Suprapubic skin (tissue), 4 donors: ENCODE data around the gene SMC5. TPM values are rescaled to one million over a fixed set of nuclear protein-coding genes. Genes with fewer than 3 reads are reported as not detected.

Experiments
- DNase-seq, 2 donors: peaks; one replicate each; pipeline ENCODE4 v3.0.0-alpha.2; 2019; ENCODE audit warnings: low spot score in 2 of 2
- H3K27ac ChIP-seq: fragments of 200-600 bp; sonication (generic); one replicate; pipeline ENCODE4 v1.5.1; 2019
- H3K27me3 ChIP-seq: fragments of 200-600 bp; sonication (generic); one replicate; pipeline ENCODE4 v1.5.1; 2019
- H3K36me3 ChIP-seq: fragments of 200-600 bp; sonication (generic); one replicate; pipeline ENCODE4 v1.5.1; 2019
- H3K4me1 ChIP-seq: fragments of 200-600 bp; sonication (generic); one replicate; pipeline ENCODE4 v1.5.1; 2019
- H3K4me3 ChIP-seq: fragments of 200-600 bp; sonication (generic); one replicate; pipeline ENCODE4 v1.5.1; 2019; ENCODE audit warnings: mild to moderate bottlenecking
- H3K9me3 ChIP-seq: fragments of 200-600 bp; sonication (generic); one replicate; pipeline ENCODE4 v1.5.1; 2019
- EP300 ChIP-seq: sonication (generic); formaldehyde crosslinking; IDR thresholded peaks from one replicate; pipeline ENCODE4 v1.6.1; 2017; ENCODE audit warnings: antibody characterized with exemption
- POLR2A ChIP-seq, 2 donors: fragments of 450-650 bp; IDR thresholded peaks; one replicate each; pipeline ENCODE4 v1.6.1; 2017; ENCODE audit warnings: antibody characterized with exemption in 2 of 2, mild to moderate bottlenecking in 2 of 2, moderate library complexity in 2 of 2
- POLR2AphosphoS5 ChIP-seq, 3 donors: sonication (generic); formaldehyde crosslinking; IDR thresholded peaks; one replicate each; pipeline ENCODE4 v1.6.1; 2017; ENCODE audit warnings: antibody characterized with exemption in 3 of 3
- WGBS: methylation state at CpG from one replicate; pipeline ENCODE4 v1.1.5; 2018; 5-methylcytosine and 5-hydroxymethylcytosine counted together
- total RNA-seq, 4 donors: library from RNA; depleted of rRNA; stranded (reverse); fragments of >200 nt; gene quantifications; one replicate each; pipeline ENCODE4 v1.1.0, GENCODE V29; 2016
- TF ChIP-seq, protein P1 (sequence below), 2 donors: fragments of 200-600 bp in 1 of 2; fragments of 450-650 bp in 1 of 2; sonication (generic) in 1 of 2; IDR thresholded peaks; one replicate each; pipeline ENCODE4 v1.5.1; 2016 to 2019; ENCODE audit warnings: antibody characterized with exemption in 2 of 2, mild to moderate bottlenecking in 1 of 2, moderate library complexity in 1 of 2

The SMC5 gene
- total RNA-seq, 4 donors from 2014 or later = 23.8 to 40.6 (median 27.3) TPM

DNA sequence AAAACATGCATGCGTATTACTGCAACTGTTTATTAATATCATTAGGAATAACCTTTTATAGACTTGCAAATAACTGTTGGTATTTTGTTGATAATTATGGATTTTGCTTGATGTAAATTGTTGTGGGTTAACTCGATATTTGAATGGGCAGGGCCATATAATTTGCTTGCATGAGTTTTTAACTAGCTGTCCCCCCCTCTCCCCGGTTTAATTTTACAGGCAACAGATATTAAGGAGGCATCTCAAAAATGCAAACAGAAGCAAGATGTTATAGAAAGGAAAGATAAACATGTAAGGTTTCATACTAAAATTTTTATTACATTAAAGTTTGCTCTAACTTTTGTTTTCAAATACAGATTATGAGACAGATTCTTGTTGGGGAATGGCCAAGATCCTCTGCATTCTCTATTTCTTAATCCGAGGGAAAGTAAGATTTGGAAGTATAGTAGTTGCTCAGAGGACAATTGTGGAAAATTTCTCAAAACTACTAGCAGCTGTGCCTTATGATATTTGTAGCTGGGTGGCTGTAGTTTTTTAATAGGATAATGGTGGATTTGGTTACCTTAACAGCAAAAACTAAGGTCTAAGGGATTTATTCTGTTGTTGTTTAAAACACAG, 27.3 kb downstream of the SMC5 start:
- no peak for DNase-seq
- no peaks in the 10 kb centered on the region for H3K9me3 ChIP-seq
- whole genome bisulfite sequencing = 85% methylated on average over 4 of the region's 4 CpGs
- peaks cover 55% of the 10 kb centered on the region for H3K36me3 ChIP-seq
- peaks cover 5% of the 10 kb centered on the region for H3K4me1 ChIP-seq
- no peak overlapping the region for H3K27ac ChIP-seq
- H3K27me3 ChIP-seq = no peaks in the 10 kb centered on the region
- no peak overlapping the region for H3K4me3 ChIP-seq
- TF ChIP-seq EP300 = no peak
- TF ChIP-seq, protein P1, sequence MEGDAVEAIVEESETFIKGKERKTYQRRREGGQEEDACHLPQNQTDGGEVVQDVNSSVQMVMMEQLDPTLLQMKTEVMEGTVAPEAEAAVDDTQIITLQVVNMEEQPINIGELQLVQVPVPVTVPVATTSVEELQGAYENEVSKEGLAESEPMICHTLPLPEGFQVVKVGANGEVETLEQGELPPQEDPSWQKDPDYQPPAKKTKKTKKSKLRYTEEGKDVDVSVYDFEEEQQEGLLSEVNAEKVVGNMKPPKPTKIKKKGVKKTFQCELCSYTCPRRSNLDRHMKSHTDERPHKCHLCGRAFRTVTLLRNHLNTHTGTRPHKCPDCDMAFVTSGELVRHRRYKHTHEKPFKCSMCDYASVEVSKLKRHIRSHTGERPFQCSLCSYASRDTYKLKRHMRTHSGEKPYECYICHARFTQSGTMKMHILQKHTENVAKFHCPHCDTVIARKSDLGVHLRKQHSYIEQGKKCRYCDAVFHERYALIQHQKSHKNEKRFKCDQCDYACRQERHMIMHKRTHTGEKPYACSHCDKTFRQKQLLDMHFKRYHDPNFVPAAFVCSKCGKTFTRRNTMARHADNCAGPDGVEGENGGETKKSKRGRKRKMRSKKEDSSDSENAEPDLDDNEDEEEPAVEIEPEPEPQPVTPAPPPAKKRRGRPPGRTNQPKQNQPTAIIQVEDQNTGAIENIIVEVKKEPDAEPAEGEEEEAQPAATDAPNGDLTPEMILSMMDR (IDR thresholded peaks at IDR 0.05) = no peak
- TF ChIP-seq POLR2A (IDR thresholded peaks at IDR 0.05) = no peak
- TF ChIP-seq POLR2AphosphoS5 (IDR thresholded peaks at IDR 0.05) = no peak

DNA sequence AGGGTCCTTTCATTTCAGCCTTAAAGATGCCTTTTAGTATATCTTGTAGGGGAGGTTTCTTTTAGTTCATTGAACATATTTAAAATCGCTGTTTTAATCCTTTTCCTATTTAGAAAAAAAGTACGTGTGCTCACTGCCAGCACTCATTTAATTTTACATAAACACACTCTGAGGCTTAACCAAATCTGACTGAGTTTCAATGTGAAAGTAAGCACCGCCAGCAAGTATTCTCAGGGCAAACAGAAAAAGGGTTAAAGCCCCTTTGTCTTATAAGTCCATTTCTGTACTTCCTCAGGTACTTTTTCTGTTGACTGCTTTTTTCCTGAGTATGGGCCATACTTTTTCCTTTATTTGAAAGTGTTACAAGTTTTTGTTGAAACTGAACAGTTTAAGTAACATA, 31.8 kb downstream of the SMC5 start:
- Histone ChIP-seq H3K4me3 (no peak overlapping the region), H3K9me3 (no peaks in the 10 kb centered on the region), H3K4me1 (no peaks in the 10 kb centered on the region), H3K27ac (no peak overlapping the region), H3K36me3 (peaks cover 43% of the 10 kb centered on the region), H3K27me3 (no peaks in the 10 kb centered on the region)
- TF ChIP-seq POLR2AphosphoS5 (IDR thresholded peaks at IDR 0.05) (no peak), EP300 (no peak), POLR2A (IDR thresholded peaks at IDR 0.05) (no peak)
- TF ChIP-seq, protein P1 (IDR thresholded peaks at IDR 0.05) = no peak
- no peak for DNase-seq
- WGBS = 95% methylated on average over 3 of the region's 3 CpGs

DNA sequence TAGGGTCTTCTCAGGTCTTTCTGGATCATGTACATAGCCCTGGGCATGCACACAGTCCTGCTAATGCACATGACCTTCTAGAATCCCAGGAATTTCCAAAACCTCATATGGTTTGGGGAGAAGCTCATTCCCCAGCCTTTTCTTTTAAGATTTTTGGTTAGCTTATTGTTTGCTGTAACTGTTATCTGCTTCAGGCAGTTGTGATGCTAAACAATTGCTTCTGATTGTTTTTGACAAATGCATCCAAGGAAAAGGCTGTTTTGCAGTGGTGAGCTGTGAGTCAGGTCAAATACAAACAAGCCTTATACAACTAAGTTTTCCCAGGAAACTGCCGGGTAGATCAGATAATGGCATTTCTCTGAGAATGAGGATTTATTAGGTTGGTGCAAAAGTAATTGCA, 32.7 kb downstream of the SMC5 start:
- H3K36me3 ChIP-seq = peaks cover 35% of the 10 kb centered on the region
- TF ChIP-seq EP300 = no peak
- TF ChIP-seq, protein P1 (IDR thresholded peaks at IDR 0.05) = no peak
- TF ChIP-seq POLR2AphosphoS5 (IDR thresholded peaks at IDR 0.05) = no peak
- TF ChIP-seq POLR2A (IDR thresholded peaks at IDR 0.05) = no peak

DNA sequence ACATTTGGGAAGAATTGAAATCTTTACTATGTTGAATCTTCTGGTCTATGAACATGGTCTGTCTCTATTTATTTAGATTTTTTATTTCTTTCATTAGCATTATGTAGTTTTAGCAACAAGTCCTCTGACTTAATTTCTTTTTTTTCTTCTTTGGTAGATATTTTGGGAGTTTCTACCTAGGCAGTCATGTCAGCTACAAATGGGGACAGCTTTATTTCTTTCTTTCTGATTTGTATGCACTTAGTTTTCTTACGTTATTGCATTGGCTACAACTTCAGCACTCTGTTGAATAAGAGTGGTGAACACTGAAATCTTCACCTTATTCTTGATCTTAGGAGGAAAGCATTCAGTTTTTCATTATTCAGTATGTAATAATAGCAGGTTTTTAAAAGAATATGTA, 33.5 kb downstream of the SMC5 start:
- WGBS = 96% methylated on average over 1 of the region's 1 CpG
- Histone ChIP-seq H3K36me3 (peaks cover 29% of the 10 kb centered on the region), H3K27me3 (no peaks in the 10 kb centered on the region), H3K9me3 (no peaks in the 10 kb centered on the region), H3K27ac (no peak overlapping the region), H3K4me3 (no peak overlapping the region), H3K4me1 (no peaks in the 10 kb centered on the region)
- no peak for DNase-seq
- TF ChIP-seq, protein P1 (IDR thresholded peaks at IDR 0.05) = no peak
- TF ChIP-seq POLR2A (IDR thresholded peaks at IDR 0.05) = no peak
- TF ChIP-seq EP300 = no peak
- TF ChIP-seq POLR2AphosphoS5 (IDR thresholded peaks at IDR 0.05) = no peak

More for the DNA sequence above, 32.7 kb downstream of the SMC5 start:
- no peaks in the 10 kb centered on the region for H3K4me1 ChIP-seq
- 93% methylated on average over 1 of the region's 1 CpG for WGBS
- no peak overlapping the region for H3K4me3 ChIP-seq
- DNase-seq = no peak
- H3K9me3 ChIP-seq = no peaks in the 10 kb centered on the region
- H3K27ac ChIP-seq = no peak overlapping the region
- no peaks in the 10 kb centered on the region for H3K27me3 ChIP-seq

DNA sequence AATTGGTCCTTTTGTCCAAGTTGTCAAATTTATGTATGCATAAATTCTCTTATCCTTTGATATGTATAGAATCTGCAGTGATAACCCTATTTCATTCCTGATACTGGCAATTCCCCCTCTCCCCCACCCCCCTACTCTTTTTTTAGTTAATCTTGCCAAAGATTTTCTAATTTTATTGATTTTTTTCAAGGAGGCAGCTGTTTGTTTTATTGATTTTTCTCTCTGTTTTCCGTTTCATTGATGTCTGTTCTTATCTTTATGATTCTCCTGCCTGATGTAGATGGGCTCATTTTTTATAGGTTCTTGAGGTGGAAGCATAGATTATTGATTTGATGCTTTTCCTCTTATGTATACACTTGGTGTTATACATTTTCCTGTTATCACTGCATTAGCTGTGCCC, 34.4 kb downstream of the SMC5 start:
- Histone ChIP-seq H3K27ac (no peak overlapping the region), H3K27me3 (no peaks in the 10 kb centered on the region), H3K4me3 (no peak overlapping the region), H3K4me1 (no peaks in the 10 kb centered on the region), H3K36me3 (peaks cover 32% of the 10 kb centered on the region), H3K9me3 (no peaks in the 10 kb centered on the region)
- TF ChIP-seq POLR2AphosphoS5 (IDR thresholded peaks at IDR 0.05) (no peak), EP300 (no peak), POLR2A (IDR thresholded peaks at IDR 0.05) (no peak)
- TF ChIP-seq, protein P1 (IDR thresholded peaks at IDR 0.05) = no peak
- no peak for DNase-seq
- WGBS = 97% methylated on average over 1 of the region's 1 CpG
